OCI-LY7 (cell line): ENCODE data around the gene PROM2. TPM values are rescaled to one million over a fixed set of nuclear protein-coding genes. Genes with fewer than 3 reads are reported as not detected.

Experiments used
- BruUV-seq: library from RNA; stranded (reverse); fragments of 400-500 nt; replicated peaks from 2 replicates; lab custom pipeline; 2021; lab: Mats Ljungman, UMichigan
- CTCF ChIA-PET: fragments of 300-600 bp; sonication (Branson Sonifier 250); formaldehyde crosslinking; loops from one replicate; lab custom pipeline; 2022; ENCODE audit warnings: antibody characterized with exemption; ENCODE audit not compliant: unreplicated experiment; lab: Charles Lee
- POLR2A ChIA-PET: fragments of 300-600 bp; sonication (Branson Sonifier 250); formaldehyde crosslinking; loops from one replicate; lab custom pipeline; 2022; ENCODE audit warnings: antibody characterized with exemption; lab: Charles Lee
- DNase-seq: peaks from one replicate; pipeline ENCODE4 v3.0.0-alpha.2; 2015; ENCODE audit warnings: low spot score
- H2AFZ ChIP-seq: fragments of 200-600 bp; sonication (generic), shearing (Covaris generic); 2 replicates; pipeline ENCODE4 v1.6.1; 2014; ENCODE audit warnings: mild to moderate bottlenecking, antibody characterized with exemption, low read length, moderate library complexity
- H3K27ac ChIP-seq: fragments of 200-600 bp; sonication (generic); 2 replicates; pipeline ENCODE4 v1.5.1; 2014; ENCODE audit warnings: mixed run types, low read depth, mild to moderate bottlenecking, moderate library complexity, low read length, inconsistent platforms; ENCODE audit not compliant: poor library complexity, severe bottlenecking
- H3K36me3 ChIP-seq: fragments of 200-600 bp; sonication (generic); 2 replicates; pipeline ENCODE4 v1.6.1; 2014; ENCODE audit warnings: mild to moderate bottlenecking, antibody characterized with exemption, low read length, moderate library complexity, mixed read lengths; ENCODE audit not compliant: insufficient read depth
- H3K4me1 ChIP-seq: fragments of 200-600 bp; sonication (generic); 2 replicates; pipeline ENCODE4 v1.5.1; 2014; ENCODE audit warnings: mild to moderate bottlenecking, low read length; ENCODE audit not compliant: insufficient read depth, poor library complexity, severe bottlenecking
- H3K4me2 ChIP-seq: fragments of 200-600 bp; sonication (generic); 2 replicates; pipeline ENCODE4 v1.6.1; 2014; ENCODE audit warnings: mild to moderate bottlenecking, low read length
- H3K4me3 ChIP-seq: fragments of 200-600 bp; sonication (generic); 2 replicates; pipeline ENCODE4 v1.5.1; 2014; ENCODE audit warnings: mild to moderate bottlenecking, low read depth, low read length; ENCODE audit not compliant: poor library complexity, severe bottlenecking
- H3K79me2 ChIP-seq: fragments of 200-600 bp; sonication (generic); 2 replicates; pipeline ENCODE4 v1.6.1; 2016; ENCODE audit warnings: low read depth, mild to moderate bottlenecking, low read length, moderate library complexity, mixed read lengths; ENCODE audit not compliant: insufficient read depth
- H3K9me2 ChIP-seq: fragments of 200-600 bp; sonication (generic); 2 replicates; pipeline ENCODE4 v1.6.1; 2016; ENCODE audit warnings: mild to moderate bottlenecking, low read length, mixed read lengths; ENCODE audit not compliant: insufficient read depth
- H3K9me3 ChIP-seq: fragments of 200-600 bp; sonication (generic); 2 replicates; pipeline ENCODE4 v1.6.1; 2014; ENCODE audit warnings: mild to moderate bottlenecking, mixed run types, low read length, mixed read lengths
- H4K20me1 ChIP-seq: fragments of 200-600 bp; sonication (generic); 2 replicates; pipeline ENCODE4 v1.6.1; 2014; ENCODE audit warnings: mild to moderate bottlenecking, antibody characterized with exemption, low read length, moderate library complexity, mixed read lengths; ENCODE audit not compliant: insufficient read depth
- EZH2phosphoT487 ChIP-seq: fragments of 200-600 bp; sonication (generic); IDR thresholded peaks from 2 replicates; pipeline ENCODE4 v1.6.1; 2018; ENCODE audit warnings: low read depth, borderline replicate concordance, mild to moderate bottlenecking, mixed run types, antibody characterized with exemption, low read length, moderate library complexity, mixed read lengths
- intact Hi-C: fragments of 100-400 bp; cut with micrococcal nuclease; formaldehyde crosslinking; loops from one replicate; pipeline ENCODE4 v1.10.0; 2022; ENCODE audit not compliant: unreplicated experiment
- total RNA-seq, 2 experiments: library from RNA; depleted of rRNA in 1 of 2; stranded (reverse); fragments of >200 nt in 1 of 2; shearing (Covaris generic) in 1 of 2; gene quantifications; 2 replicates each; pipeline ENCODE4 v1.2.3, GENCODE V29; 2014 to 2022
- TF ChIP-seq, protein P1 (sequence below): fragments of 200-600 bp; sonication (generic); conservative IDR thresholded peaks from 2 replicates; pipeline ENCODE4 v1.5.1; 2014; ENCODE audit warnings: mild to moderate bottlenecking, antibody characterized with exemption, low read length, moderate library complexity, mixed read lengths

The PROM2 gene
- total RNA-seq, 2 experiments from 2014 or later, result 0.47 TPM; not detected in 1

DNA sequence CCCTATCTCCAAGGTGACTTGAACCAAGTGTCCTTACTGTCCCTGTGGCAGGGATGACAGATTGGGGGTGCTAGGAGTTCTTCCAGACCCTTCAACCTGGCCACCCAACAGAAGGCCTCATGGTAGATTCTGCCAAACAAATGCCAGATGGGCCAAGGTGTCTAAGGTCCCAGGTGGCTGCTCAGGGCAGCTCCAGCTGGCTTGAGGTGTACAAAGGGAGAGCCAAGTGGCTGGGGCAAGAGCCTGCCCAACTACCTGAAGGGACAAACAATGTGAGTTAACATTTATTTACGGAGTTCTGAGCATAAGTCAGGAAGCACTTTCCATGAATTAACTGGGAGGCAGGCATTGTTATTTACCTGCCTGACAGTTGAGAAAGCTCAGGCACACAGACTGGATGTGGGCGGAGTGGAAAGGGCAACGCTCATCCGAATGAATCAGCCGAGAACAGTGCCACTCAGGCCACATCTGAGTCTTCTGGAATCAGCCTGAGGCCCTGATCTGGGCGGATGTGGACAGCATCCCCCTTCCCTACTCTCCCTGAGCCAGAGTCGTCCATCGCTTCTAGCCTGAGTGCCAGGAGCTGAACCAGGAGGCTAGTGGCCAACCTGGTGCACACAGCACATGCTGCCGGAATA is 18.5 kb downstream of the PROM2 start:
- ChIA-PET CTCF (no interaction called here), POLR2A (no interaction called here)
- no peak for DNase-seq
- Histone ChIP-seq H3K27ac (no peak overlapping the region), H3K4me1 (no peaks in the 10 kb centered on the region), H2AFZ (no peak overlapping the region), H3K9me2 (no peaks in the 10 kb centered on the region), H3K4me2 (no peak overlapping the region), H3K9me3 (no peaks in the 10 kb centered on the region), H3K36me3 (no peaks in the 10 kb centered on the region), H3K79me2 (no peaks in the 10 kb centered on the region), H3K4me3 (no peak overlapping the region), H4K20me1 (no peaks in the 10 kb centered on the region)
- TF ChIP-seq, protein P1, sequence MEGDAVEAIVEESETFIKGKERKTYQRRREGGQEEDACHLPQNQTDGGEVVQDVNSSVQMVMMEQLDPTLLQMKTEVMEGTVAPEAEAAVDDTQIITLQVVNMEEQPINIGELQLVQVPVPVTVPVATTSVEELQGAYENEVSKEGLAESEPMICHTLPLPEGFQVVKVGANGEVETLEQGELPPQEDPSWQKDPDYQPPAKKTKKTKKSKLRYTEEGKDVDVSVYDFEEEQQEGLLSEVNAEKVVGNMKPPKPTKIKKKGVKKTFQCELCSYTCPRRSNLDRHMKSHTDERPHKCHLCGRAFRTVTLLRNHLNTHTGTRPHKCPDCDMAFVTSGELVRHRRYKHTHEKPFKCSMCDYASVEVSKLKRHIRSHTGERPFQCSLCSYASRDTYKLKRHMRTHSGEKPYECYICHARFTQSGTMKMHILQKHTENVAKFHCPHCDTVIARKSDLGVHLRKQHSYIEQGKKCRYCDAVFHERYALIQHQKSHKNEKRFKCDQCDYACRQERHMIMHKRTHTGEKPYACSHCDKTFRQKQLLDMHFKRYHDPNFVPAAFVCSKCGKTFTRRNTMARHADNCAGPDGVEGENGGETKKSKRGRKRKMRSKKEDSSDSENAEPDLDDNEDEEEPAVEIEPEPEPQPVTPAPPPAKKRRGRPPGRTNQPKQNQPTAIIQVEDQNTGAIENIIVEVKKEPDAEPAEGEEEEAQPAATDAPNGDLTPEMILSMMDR, result no peak
- no peak for TF ChIP-seq EZH2phosphoT487
- intact Hi-C loops, result no loop called here
- no TSS peak for BruUV-seq

DNA sequence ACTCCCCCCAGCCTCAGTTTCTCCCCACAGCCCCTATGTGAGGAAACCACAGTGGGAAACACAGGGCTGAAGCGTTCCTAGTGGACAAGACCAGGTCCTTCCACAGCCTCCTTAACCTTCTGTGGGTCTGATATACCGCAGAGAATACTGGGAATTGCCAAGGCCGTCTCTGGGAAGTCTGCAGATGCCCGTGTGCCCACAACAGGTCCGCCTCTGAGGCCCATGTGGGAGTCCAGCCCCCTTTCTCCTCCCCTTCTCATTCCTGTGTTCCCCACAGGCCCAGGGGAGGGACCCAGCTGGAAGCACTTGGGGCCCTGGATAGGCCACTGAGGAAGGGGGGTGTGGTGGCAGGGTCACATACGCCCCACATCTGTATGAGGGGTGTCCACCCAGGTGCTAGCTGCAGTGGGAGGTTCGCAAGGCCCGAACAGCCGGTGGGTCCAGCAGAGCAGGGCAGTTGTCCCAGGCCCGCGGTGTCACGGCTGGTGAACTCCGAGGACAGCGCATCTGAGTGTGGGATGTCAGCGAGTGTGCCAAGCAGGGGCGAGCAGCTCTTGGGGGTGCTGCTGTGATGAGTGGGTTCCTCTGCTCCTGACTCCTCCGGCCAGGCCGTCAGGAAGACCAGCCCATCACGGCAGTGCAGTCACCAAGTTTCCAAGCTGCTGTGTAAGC is 20.5 kb downstream of the PROM2 start:
- Histone ChIP-seq H3K4me2 (no peak overlapping the region), H3K9me2 (no peaks in the 10 kb centered on the region), H4K20me1 (no peaks in the 10 kb centered on the region), H3K36me3 (no peaks in the 10 kb centered on the region), H3K4me3 (no peak overlapping the region), H3K4me1 (no peaks in the 10 kb centered on the region), H3K9me3 (no peaks in the 10 kb centered on the region), H2AFZ (no peak overlapping the region), H3K79me2 (no peaks in the 10 kb centered on the region), H3K27ac (no peak overlapping the region)
- intact Hi-C loops, result no loop called here
- POLR2A ChIA-PET, result no interaction called here
- no peak for TF ChIP-seq EZH2phosphoT487
- TF ChIP-seq, protein P1, result no peak
- DNase-seq, result no peak
- CTCF ChIA-PET, result no interaction called here
- BruUV-seq, result no TSS peak

DNA sequence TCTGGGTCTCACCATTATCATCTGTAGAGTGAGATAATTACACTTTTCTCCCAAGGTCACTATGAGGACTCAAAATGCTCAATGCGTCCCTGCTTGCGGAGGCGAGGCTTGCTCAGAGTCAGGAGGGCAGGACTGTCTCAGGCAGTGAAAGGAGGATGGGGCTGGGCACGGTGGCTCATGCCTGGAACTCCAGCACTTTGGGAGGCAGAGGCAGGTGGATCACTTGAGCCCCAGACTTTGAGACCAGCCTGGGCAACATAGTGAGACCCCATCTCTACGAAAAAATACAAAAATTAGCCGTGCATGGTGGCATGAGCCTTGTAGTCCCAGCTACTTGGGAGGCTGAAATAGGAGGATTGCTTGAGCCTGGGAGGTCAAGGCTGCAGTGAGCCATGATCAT is 21.1 kb downstream of the PROM2 start:
- Histone ChIP-seq H3K4me1 (no peaks in the 10 kb centered on the region), H3K9me3 (no peaks in the 10 kb centered on the region), H3K79me2 (no peaks in the 10 kb centered on the region), H2AFZ (no peak overlapping the region), H3K36me3 (no peaks in the 10 kb centered on the region), H3K9me2 (no peaks in the 10 kb centered on the region), H4K20me1 (no peaks in the 10 kb centered on the region), H3K4me3 (no peak overlapping the region), H3K4me2 (no peak overlapping the region), H3K27ac (no peak overlapping the region)
- no TSS peak for BruUV-seq
- DNase-seq, result no peak
- ChIA-PET CTCF (no interaction called here), POLR2A (no interaction called here)
- intact Hi-C loops, result no loop called here
- TF ChIP-seq, protein P1, result no peak
- no peak for TF ChIP-seq EZH2phosphoT487
